ENCODE measurements around the gene DHCR24.

DNA sequence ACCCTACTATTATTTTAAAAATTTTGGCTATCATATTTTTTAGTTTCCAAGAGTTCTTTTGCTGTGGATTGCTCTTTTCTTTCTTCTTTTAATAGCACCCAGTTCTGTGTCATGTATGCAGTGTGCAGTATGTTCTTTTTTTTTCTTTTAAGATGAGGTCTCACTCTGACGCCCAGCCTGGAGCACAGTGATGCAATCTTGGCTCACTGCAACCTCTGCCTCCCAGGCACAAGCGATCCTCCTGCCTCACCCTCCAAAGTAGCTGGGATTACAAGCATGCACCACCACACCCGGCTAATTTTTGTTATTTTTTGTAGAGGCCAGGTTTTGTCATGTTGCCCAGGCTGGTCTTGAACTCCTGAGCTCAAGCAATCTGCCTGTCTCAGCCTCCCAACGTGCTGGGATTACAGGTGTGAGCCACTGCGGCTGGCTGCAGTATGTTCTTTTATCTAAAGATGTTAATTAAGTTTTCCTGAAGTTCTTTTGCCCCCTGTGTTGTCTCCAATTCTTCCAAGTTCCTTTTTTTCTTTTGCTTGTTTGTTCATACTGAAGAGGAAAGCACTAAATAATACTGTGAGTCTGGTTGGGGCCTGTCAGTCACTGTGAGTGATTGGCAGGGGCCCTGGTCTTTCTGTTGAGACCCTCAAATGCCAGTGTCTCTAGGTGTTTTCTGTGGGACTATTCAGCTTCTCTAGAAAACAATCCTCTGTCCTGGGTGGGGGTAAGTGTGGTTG lies 68.4 kb downstream of the DHCR24 start:
- TF ChIP-seq, protein P1, sequence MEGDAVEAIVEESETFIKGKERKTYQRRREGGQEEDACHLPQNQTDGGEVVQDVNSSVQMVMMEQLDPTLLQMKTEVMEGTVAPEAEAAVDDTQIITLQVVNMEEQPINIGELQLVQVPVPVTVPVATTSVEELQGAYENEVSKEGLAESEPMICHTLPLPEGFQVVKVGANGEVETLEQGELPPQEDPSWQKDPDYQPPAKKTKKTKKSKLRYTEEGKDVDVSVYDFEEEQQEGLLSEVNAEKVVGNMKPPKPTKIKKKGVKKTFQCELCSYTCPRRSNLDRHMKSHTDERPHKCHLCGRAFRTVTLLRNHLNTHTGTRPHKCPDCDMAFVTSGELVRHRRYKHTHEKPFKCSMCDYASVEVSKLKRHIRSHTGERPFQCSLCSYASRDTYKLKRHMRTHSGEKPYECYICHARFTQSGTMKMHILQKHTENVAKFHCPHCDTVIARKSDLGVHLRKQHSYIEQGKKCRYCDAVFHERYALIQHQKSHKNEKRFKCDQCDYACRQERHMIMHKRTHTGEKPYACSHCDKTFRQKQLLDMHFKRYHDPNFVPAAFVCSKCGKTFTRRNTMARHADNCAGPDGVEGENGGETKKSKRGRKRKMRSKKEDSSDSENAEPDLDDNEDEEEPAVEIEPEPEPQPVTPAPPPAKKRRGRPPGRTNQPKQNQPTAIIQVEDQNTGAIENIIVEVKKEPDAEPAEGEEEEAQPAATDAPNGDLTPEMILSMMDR (tag by site-specific recombination; IDR thresholded peaks at IDR 0.05), result no peak
- TF ChIP-seq SCRT1 (tag by site-specific recombination; IDR thresholded peaks at IDR 0.05; ENCODE audit: borderline replicate concordance) (no peak), SCRT2 (tag by site-specific recombination; IDR thresholded peaks at IDR 0.05) (no peak), YY1 (tag by site-specific recombination; IDR thresholded peaks at IDR 0.05) (no peak), ZSCAN16 (tag by site-specific recombination; IDR thresholded peaks at IDR 0.05) (no peak), ZBTB17 (tag by site-specific recombination; IDR thresholded peaks at IDR 0.05) (no peak), GLIS2 (tag by site-specific recombination; IDR thresholded peaks at IDR 0.05) (no peak), ZNF2 (tag by site-specific recombination; IDR thresholded peaks at IDR 0.05) (no peak)
- TF ChIP-seq, protein P2, sequence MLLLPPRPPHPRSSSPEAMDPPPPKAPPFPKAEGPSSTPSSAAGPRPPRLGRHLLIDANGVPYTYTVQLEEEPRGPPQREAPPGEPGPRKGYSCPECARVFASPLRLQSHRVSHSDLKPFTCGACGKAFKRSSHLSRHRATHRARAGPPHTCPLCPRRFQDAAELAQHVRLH (tag by site-specific recombination; IDR thresholded peaks at IDR 0.05), result no peak

All from HEK293 (cell line).